ELR (cell line): ENCODE data around the gene ZW10.
"Not testable (repeated sequence)": the region's sequence is repeated elsewhere in the genome, so short reads cannot be mapped to it uniquely, and the experiment has no call there.

ENCODE experiments used
- DNase-seq: peaks from one replicate; pipeline ENCODE4 v3.0.0-alpha.2; 2015; ENCODE audit warnings: low read depth

ZW10 gene

GRCh38 chr11:113760241-113760640, 13.3 kb downstream of the ZW10 start:
- no peak for DNase-seq

GRCh38 chr11:113752932-113753331, 20.6 kb downstream of the ZW10 start:
- DNase-seq, result no peak

DNA sequence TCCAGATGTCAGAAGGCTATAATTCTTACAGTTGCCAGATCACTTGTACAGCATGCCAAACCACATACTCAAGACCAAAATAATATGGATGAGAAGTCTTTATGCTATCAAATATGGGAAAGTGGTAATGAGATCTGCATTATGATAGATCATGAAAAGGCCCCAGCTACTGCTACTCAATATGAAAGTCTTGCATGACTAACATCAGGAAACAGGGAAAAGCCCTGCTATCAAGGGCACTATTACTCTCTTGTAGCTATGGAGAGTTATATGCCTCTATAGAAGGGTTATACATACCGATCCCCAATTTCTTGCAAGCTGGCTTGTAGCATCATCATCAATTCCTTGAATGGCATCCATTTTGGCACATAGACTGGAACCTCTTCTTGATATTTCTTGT, 37.2 kb downstream of the ZW10 start:
- no peak for DNase-seq

DNA sequence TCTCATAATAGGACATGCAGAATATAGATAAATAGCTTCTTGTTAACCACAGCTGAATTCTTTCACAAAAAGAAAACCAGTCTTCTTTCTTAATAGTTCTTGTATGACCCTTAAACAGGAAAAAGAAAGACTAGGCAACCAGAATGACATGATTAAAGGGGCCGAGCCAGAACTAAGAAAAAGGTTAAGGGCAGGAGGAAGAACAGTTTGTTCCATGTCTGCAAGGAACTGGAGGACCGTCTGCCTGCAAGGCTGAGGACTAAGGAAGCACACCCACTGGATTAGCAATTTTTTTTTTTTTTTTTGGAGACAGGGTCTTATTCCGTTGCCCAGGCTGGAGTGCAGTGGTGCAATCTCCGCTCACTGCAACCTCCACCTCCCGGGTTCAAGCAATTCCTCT, 41.4 kb downstream of the ZW10 start:
- no peak for DNase-seq

DNA sequence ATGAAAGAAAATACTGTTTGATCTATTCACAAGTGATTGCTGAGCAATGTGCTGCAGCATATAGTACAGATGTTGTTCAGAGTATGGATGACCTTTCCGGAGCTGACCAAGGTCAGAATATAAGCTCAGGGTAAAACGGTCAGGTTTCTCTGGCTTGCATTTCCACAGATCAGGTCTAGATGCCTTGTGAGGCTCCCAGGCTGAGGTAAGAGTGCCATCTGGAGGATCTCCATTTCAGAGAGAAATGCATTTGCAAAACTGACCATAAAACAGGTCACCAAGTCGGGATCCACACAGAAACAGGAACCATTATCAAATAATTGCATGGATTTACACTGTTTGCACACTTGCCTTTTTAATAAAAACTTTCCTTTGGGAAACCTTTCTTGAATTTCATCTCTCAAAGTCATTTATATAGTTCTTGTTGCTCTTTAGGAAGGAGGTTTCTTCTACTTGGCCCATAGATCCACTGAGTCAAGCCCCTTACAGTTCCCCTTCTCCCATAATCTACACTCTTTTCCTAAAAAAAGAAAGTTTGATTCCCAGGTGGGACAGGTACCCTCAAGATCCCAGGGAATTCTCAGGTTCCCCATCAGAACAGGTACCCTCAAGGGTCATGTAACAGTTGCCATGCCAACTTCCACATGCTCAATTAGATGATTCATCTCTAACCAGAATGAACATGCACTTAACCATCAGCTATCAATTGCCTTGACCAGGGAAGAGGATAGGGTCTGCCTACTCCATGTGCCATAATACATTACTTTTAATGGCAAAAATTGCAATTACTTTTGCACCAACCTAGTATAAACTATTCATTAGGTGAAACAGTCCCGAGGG, 42.4 kb downstream of the ZW10 start:
- DNase-seq, result peak; percentile 66

GRCh38 chr11:113729456-113729855, 44.0 kb downstream of the ZW10 start:
- peak; percentile 4 for DNase-seq

- no peak for DNase-seq
Measured at GRCh38 chr11:113728814-113729213, 44.7 kb downstream of the ZW10 start.

- DNase-seq, result no peak
Measured at GRCh38 chr11:113725913-113726312, 47.6 kb downstream of the ZW10 start.

DNA sequence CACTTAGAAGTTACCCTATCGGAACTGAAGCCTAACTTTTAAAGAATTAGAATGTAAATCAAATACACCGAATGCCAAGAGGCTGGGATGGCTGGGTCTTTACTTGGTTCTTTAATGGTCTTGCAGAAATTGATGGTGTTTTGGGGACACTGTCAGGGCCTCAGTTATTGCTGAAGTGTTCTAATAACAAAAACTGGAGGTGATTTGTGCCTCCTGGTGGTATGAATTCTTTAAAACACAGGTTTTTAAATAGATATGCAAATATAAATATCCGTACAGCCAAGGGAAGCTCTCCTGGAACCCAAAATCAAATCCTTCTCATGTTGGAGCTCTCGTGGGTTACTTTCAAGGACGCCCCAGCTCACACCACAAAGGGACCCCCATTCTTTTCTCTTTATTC, 48.1 kb downstream of the ZW10 start:
- peak; percentile 24 for DNase-seq

DNA sequence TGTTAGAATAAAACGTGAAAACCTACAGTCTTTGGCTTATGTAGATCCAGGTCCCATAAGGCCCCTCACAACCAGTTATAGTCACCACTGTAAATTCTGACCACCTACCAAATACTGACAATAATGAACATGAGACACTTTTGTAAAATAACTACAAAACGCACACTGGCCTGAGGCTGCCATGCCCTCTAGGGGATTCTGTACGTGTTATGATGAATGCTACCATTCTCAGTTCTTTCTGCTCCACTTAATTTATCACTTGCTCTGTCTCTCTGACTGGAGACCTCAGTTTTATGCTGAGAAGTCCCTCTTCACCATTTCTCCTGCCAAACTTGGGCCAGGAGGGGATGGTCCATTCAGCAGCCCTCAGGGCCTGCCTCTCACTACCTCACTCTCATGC, 48.7 kb downstream of the ZW10 start:
- no peak for DNase-seq

DNA sequence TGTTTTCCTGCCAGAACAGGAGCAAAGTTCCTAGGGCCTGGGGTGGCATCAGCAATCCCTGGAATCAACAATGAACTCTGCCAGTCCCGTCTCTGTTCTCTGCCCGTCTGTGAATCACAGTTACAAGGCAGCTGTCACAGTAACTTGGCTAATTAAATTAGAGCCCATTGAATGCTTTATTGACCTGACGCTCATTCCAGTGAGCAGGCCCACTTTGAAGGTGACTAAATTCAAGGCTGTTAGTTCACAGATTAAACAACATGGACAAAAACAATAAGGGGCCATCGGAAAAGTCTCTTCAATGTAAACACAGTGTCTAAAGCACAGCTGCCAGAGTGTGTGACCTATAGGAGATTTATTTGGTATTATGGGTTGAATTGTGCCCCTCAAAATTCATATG, 49.7 kb downstream of the ZW10 start:
- DNase-seq, result no peak

- DNase-seq, result no peak
Measured at GRCh38 chr11:113722934-113723333, 50.6 kb downstream of the ZW10 start.

DNA sequence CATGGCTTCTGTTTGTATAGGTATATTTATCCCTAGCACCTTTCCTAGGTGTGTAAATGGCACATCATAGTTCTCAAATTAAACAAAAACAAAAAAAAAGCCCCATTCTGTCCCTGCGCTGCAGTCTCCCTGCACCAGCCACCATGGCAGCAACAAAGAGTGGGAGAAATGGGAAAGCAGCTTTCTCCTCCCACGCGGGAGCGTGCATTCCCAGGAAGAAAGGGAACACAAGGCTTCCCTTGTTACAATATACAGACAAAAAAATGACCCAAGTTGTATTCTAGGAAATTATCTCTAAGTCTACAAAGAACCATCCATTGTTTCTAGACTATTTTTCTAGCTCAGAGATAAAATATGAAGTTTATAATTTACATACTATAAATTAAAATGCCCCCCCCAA, 51.3 kb downstream of the ZW10 start:
- DNase-seq, result no peak

DNA sequence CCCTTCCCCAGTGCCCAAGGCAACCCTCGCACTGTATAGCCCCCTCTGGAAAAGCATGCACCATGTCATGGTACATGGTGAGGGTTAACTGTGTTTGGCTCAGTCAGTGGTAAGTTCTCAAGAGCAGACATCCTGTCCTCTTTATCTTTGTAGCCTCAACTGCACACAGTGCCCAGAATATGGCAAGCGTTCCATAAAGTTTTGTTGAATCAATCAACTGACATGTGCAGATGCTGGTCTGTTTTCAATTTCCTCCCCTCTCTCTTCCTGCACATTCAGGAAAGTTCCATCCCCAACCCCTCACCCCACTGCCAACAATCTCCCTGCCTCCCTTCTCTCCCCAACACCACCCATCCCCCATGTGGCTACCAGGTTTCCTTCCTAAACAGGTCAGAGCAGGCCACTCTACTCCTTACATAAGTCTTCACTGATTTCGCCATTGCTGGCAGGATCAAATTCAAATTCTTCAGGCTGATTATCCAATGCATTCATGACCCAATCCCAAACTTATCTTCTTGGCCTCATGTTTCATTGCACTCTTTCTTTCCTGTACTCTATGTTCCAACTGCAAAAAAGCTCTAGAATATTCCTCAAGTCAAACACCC, 51.9 kb downstream of the ZW10 start:
- DNase-seq, result no peak

GRCh38 chr11:113720478-113720877, 53.0 kb downstream of the ZW10 start:
- not testable (repeated sequence) for DNase-seq

- no peak for DNase-seq
Measured at GRCh38 chr11:113715882-113716625, 57.4 kb downstream of the ZW10 start.

DNA sequence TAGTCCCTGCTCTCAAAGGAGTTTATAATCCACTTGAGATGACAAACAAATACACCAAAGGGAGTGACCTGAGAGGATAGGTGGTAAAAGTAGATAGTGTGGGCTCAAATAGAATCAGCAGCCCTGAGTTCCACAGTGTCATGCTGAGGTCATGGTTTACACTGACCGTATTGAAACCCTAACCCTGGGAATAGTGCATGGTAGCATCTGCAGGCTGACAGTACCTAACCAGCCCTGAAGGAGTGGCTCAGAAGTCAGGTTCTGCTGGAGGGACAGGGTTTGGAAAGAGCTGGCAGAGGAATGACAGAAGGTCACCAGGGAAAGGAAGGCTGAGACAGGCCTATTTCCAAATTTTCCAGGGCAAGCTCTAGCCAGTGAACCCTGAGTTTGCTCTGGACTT, 58.2 kb downstream of the ZW10 start:
- no peak for DNase-seq

- DNase-seq, result no peak
Measured at GRCh38 chr11:113710989-113711388, 62.5 kb downstream of the ZW10 start.

- DNase-seq, result no peak
Measured at GRCh38 chr11:113705871-113706655, 67.4 kb downstream of the ZW10 start, which contains the start of gene TMPRSS5. TSS of gene TMPRSS5 (minus strand) at chr11:113706308. CDS start at chr11:113706224, 84 bp downstream.

DNA sequence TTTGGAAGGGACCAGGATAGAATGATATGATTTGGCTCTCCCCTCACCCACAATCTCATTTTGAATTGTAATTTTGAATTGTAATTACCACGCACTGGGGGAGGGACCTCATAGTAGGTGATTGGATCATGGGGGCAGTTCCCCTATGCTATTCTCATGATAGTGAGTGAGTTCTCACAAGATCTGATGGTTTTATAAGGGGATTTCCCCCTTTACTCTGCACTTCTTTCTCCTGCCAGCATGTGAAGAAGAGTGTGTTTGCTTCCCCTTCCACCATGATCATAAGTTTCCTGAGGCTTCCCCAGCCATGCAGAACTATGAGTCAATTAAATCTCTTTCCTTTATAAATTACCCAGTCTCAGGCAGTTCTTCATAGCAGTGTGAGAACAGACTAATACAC, 69.9 kb downstream of the ZW10 start:
- not testable (repeated sequence) for DNase-seq

DNA sequence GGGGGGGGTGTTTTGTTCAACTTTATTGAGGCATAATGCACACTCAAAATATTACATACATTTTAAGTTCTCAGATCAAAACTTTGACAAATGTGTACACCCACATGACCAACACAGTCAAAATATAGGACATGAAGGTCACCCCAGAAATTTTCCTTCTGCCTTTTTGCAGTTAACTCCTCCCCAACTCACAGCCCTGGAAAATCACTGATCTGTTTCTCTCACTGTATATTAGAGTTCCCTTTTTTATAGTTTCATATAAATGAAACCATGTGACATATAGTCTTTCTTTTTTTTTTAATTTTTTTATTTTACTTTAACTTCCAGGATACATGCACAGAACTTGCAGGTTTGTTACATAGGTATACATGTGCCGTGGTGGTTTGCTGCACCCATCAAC, 72.0 kb downstream of the ZW10 start:
- DNase-seq, result no peak

- no peak for DNase-seq
Measured at GRCh38 chr11:113698515-113698914, 75.0 kb downstream of the ZW10 start.
